AG04449 (cell line): Measurements from ENCODE around the gene DHRS3.
"Not testable (repeated sequence)": the region's sequence is repeated elsewhere in the genome, so short reads cannot be mapped to it uniquely, and the experiment has no call there.

ENCODE experiments used
- CTCF ChIA-PET: fragments of 350-600 bp; formaldehyde crosslinking; extraction: SDS; loops from one replicate; lab custom pipeline; 2021; ENCODE audit warnings: antibody characterized with exemption; lab: Yijun Ruan, JAX
- POLR2A ChIA-PET: fragments of 400-600, 350-600 bp; formaldehyde crosslinking; extraction: SDS; loops from one replicate; lab custom pipeline; 2020; ENCODE audit warnings: antibody characterized with exemption, inconsistent platforms; lab: Yijun Ruan, JAX
- DNase-seq: peaks from one replicate; pipeline ENCODE4 v3.0.0-alpha.2; 2010; ENCODE audit warnings: low read depth, low spot score
- H3K4me3 ChIP-seq: 2 replicates; pipeline ENCODE4 v1.5.1; 2011; ENCODE audit warnings: low read depth, mild to moderate bottlenecking, control low read depth, low read length
- TF ChIP-seq, protein P1 (sequence below): IDR thresholded peaks from one replicate; pipeline ENCODE4 v1.5.1; 2011; ENCODE audit warnings: mild to moderate bottlenecking, moderate library complexity, low read length, control low read depth, inconsistent platforms; ENCODE audit not compliant: insufficient read depth; ENCODE audit errors: missing control alignments

DHRS3 gene

DNA sequence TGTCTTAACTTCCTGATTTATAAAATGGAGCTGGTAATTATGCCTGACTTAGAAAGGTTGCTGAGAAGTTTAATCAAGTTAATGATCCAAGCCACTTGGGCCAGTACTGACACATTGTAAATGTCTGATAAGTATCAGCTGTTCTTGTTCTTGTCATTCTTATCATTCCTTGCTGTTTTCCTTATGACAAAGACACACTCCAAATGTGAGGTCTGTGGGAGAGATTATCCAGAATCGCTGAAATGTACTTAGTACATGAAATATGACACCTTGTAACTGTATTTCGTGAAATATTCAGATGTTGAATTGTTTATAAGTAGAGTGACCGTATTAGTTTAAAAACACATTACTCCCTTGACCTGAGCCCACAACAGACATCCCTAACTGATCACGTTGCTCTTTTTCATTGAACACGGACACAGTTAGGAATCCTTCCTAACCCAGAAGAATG lies 32.0 kb upstream of the DHRS3 start:
- ChIA-PET POLR2A (no interaction called here), CTCF (interaction anchor here (1.6 to 3.8 kb wide), 3 partner anchors 9 to 336 kb away, joined by 5 to 39 read pairs (median 8); no protein-coding TSS in a partner anchor)
- no peak for DNase-seq

DNA sequence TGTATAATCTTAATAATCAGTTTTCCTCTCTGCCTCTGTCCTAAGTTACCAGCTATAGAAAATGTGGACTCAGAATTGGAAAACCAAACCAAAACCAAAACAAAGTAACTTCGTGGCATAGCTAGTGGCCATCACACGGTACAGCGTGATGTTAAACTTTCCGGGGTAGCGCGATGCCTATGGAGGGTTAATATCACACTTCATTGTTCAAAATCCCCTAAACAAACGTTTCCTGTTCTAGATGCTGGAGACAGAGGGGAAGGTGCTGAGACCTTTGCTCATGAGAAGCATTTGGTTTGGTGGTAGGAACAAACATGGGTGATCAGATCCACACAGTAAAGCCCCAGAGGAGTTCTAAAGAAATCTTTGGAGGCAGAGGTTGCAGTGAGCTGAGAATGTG lies 30.7 kb upstream of the DHRS3 start:
- DNase-seq = no peak
- TF ChIP-seq, protein P1, sequence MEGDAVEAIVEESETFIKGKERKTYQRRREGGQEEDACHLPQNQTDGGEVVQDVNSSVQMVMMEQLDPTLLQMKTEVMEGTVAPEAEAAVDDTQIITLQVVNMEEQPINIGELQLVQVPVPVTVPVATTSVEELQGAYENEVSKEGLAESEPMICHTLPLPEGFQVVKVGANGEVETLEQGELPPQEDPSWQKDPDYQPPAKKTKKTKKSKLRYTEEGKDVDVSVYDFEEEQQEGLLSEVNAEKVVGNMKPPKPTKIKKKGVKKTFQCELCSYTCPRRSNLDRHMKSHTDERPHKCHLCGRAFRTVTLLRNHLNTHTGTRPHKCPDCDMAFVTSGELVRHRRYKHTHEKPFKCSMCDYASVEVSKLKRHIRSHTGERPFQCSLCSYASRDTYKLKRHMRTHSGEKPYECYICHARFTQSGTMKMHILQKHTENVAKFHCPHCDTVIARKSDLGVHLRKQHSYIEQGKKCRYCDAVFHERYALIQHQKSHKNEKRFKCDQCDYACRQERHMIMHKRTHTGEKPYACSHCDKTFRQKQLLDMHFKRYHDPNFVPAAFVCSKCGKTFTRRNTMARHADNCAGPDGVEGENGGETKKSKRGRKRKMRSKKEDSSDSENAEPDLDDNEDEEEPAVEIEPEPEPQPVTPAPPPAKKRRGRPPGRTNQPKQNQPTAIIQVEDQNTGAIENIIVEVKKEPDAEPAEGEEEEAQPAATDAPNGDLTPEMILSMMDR = no peak
- POLR2A ChIA-PET = no interaction called here
- no peak overlapping the region for H3K4me3 ChIP-seq
- CTCF ChIA-PET = interaction anchor here (1.9 to 3.8 kb wide), 2 partner anchors 10 to 11 kb away, joined by 5 to 39 read pairs; no protein-coding TSS in a partner anchor

More for the DNA sequence above, 32.0 kb upstream of the DHRS3 start:
- no peak overlapping the region for H3K4me3 ChIP-seq
- TF ChIP-seq, protein P1 = no peak

DNA sequence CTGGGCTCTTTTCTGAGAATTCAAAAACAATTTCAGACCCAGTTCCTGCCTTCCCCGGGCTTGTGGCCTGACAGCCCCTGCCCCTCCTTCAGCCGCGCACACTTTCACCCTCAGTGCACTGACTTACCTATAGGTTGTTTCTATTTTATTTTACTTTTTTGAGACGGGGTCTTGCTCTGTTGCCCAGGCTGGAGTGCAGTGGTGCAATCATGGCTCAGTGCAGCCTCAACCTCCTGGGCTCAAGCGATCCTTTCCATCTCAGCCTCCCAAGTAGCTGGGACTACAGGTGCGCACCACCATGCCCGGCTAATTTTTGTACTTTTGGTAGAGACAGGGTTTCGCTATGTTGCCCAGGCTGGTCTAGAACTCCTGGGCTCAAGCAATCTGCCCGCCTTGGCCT lies 27.4 kb upstream of the DHRS3 start:
- ChIA-PET POLR2A (interaction anchor here (0.6 kb wide), 1 partner anchor 27 kb away, joined by 3 read pairs; no protein-coding TSS in a partner anchor), CTCF (interaction anchor here (2.1 kb wide), 1 partner anchor 13 kb away, joined by 11 read pairs; no protein-coding TSS in a partner anchor)
- not testable (repeated sequence) for DNase-seq, H3K4me3 ChIP-seq

DNA sequence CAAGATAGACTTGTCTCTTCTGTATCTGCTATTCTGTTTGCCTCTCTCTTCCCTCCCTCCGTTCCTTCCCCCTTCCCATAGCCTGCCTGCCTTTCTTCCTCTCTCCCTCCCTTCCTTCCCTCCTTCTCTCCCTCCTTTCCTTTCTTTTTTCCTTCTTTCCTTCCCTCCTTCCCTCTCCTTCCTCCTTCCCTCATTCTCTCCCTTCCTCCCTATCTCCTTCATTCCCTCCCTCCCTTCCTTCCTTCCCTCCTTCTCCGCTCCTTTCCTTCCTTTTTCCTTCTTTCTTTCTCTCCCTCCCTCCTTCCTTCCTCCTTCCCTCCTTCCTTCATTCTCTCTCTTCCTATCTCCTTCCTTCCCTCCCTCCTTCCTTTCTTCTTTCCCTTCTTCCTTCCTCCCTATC lies 26.8 kb upstream of the DHRS3 start:
- no peak overlapping the region for H3K4me3 ChIP-seq
- no peak for DNase-seq
- TF ChIP-seq, protein P1 = no peak
- CTCF ChIA-PET = interaction anchor here (2.6 kb wide), 1 partner anchor 14 kb away, joined by 15 read pairs; no protein-coding TSS in a partner anchor
- POLR2A ChIA-PET = no interaction called here

DNA sequence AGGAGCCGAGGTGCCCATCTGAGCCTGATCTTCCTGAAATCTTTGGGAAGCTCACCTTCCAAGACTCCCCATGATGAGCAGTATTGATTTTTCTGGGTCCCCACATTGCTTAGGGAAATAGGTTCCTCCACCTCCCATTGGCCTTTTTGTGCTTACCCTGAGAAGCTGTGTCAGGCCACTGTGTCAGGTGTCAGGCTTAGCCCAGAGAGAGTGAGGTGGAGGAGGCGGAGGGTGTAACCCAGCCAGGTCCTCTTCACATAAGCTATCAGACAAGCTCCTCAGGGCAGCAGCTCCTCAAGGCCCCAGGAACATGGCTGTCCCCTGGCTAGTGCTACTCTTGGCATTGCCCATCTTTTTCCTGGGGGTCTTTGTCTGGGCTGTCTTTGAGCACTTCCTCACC lies 26.2 kb upstream of the DHRS3 start:
- DNase-seq = no peak
- ChIA-PET POLR2A (no interaction called here), CTCF (interaction anchor here (2.6 kb wide), 1 partner anchor 15 kb away, joined by 15 read pairs; no protein-coding TSS in a partner anchor)
- H3K4me3 ChIP-seq = no peak overlapping the region
- TF ChIP-seq, protein P1 = no peak

DNA sequence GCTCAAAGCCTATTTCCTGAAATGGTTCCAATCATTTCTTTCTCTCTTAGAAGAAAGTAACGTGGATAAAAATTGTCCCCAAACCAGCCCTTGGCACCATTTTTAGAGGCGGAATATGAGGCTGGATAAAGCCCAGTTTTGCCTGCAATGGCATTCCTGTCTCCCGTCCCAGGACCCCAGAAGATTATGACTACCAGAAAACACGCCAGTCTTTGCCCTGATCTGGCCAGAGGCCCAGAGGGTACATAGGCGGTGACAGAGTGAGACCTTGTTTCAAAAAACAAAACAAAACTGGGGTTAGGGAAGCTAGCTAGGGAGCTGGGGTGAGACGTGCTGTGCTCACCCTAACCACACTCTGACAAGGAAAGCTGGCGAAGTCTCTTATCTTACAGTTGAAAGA lies 25.8 kb upstream of the DHRS3 start, which contains the start of gene AADACL4:
AADACL4 (plus strand) TSS at position 301 of the 400 bp plus-strand sequence. CDS start 462 bp downstream, outside the sequence.
- ChIA-PET CTCF (interaction anchor here (2.6 kb wide), 1 partner anchor 15 kb away, joined by 15 read pairs; no protein-coding TSS in a partner anchor), POLR2A (no interaction called here)
- TF ChIP-seq, protein P1 = no peak

More for the DNA sequence above, 25.8 kb upstream of the DHRS3 start, which contains the start of gene AADACL4:
- DNase-seq = no peak
- no peak within 1 kb of the TSS for H3K4me3 ChIP-seq
